SK-N-SH (cell line): Measurements from ENCODE around the gene GSTM1. TPM values are rescaled to one million over a fixed set of nuclear protein-coding genes. Genes with fewer than 3 reads are reported as not detected.

ENCODE experiments used
- CTCF ChIA-PET: fragments of 300-600, 350-600 bp; formaldehyde crosslinking; extraction: SDS; loops from one replicate; lab custom pipeline; 2021; lab: Yijun Ruan, JAX
- POLR2A ChIA-PET: fragments of 350-600 bp; sonication (Branson Sonifier 250); formaldehyde crosslinking; extraction: SDS; loops from one replicate; lab custom pipeline; 2020; ENCODE audit warnings: antibody characterized with exemption, inconsistent platforms; lab: Yijun Ruan, JAX
- DNase-seq: peaks from one replicate; pipeline ENCODE4 v3.0.0; 2012
- H2AFZ ChIP-seq: fragments of 200-600 bp; sonication (generic); 2 replicates; pipeline ENCODE4 v1.8.1; 2016; ENCODE audit warnings: antibody characterized with exemption, mild to moderate bottlenecking, low read depth
- H3F3A ChIP-seq: fragments of 200-600 bp; sonication (generic); replicated peaks from 2 replicates; pipeline ENCODE3; 2016; ENCODE audit warnings: antibody characterized with exemption, mild to moderate bottlenecking; ENCODE audit not compliant: insufficient read depth
- H3K27ac ChIP-seq, 2 experiments: fragments of 200-500 bp in 1 of 2; fragments of 200-600 bp in 1 of 2; sonication (Bioruptor generic) in 1 of 2; sonication (generic), shearing (Covaris generic) in 1 of 2; 2 replicates each; pipeline versions ENCODE4 v1.5.1 to v1.6.1; 2014 to 2016; ENCODE audit warnings: low read depth in 2 of 2, inconsistent platforms in 1 of 2, low read length in 1 of 2, mild to moderate bottlenecking in 1 of 2, mixed read lengths in 1 of 2
- H3K27me3 ChIP-seq: fragments of 200-600 bp; sonication (generic), shearing (Covaris generic); 2 replicates; pipeline ENCODE4 v1.6.1; 2016; ENCODE audit warnings: mixed run types; ENCODE audit not compliant: insufficient read depth
- H3K36me3 ChIP-seq, 2 experiments: fragments of 200-500 bp in 1 of 2; fragments of 200-600 bp in 1 of 2; sonication (Bioruptor generic) in 1 of 2; sonication (generic) in 1 of 2; replicated peaks in 1 of 2; 2 replicates each; pipeline versions ENCODE3 to v1.5.1; 2014 to 2016; ENCODE audit warnings: low read length in 1 of 2, mild to moderate bottlenecking in 1 of 2; ENCODE audit not compliant: insufficient read depth in 2 of 2, control insufficient read depth in 1 of 2
- H3K4me1 ChIP-seq, 2 experiments: fragments of 200-500 bp in 1 of 2; fragments of 200-600 bp in 1 of 2; sonication (Bioruptor generic) in 1 of 2; sonication (generic), shearing (Covaris generic) in 1 of 2; 2 replicates each; pipeline versions ENCODE4 v1.5.1 to v1.6.1; 2014 to 2016; ENCODE audit warnings: low read depth in 1 of 2, low read length in 1 of 2, mixed run types in 1 of 2; ENCODE audit not compliant: insufficient read depth in 2 of 2, control insufficient read depth in 1 of 2
- H3K4me2 ChIP-seq: fragments of 200-600 bp; sonication (generic), shearing (Covaris generic); 2 replicates; pipeline ENCODE4 v1.6.1; 2017; ENCODE audit warnings: mixed run types
- H3K4me3 ChIP-seq, 2 experiments: fragments of 200-500 bp in 1 of 2; fragments of 200-600 bp in 1 of 2; sonication (Bioruptor generic) in 1 of 2; sonication (generic), shearing (Covaris generic) in 1 of 2; 2 replicates each; pipeline versions ENCODE4 v1.5.1 to v1.8.1; 2014 to 2016; ENCODE audit warnings: low read depth in 2 of 2, inconsistent platforms in 1 of 2, low read length in 1 of 2, mild to moderate bottlenecking in 1 of 2, mixed read lengths in 1 of 2, moderate library complexity in 1 of 2
- H3K79me2 ChIP-seq: fragments of 200-600 bp; sonication (generic); 2 replicates; pipeline ENCODE4 v1.8.1; 2017; ENCODE audit warnings: mild to moderate bottlenecking; ENCODE audit not compliant: insufficient read depth
- H3K9ac ChIP-seq: fragments of 200-600 bp; sonication (generic); 2 replicates; pipeline ENCODE4 v1.6.1; 2017; ENCODE audit warnings: mixed run types
- H3K9me2 ChIP-seq: fragments of 200-600 bp; sonication (generic); 2 replicates; pipeline ENCODE4 v1.6.1; 2017; ENCODE audit warnings: mixed run types
- H3K9me3 ChIP-seq: fragments of 200-600 bp; sonication (generic); 2 replicates; pipeline ENCODE4 v1.6.1; 2017; ENCODE audit warnings: mixed run types, mild to moderate bottlenecking, moderate library complexity
- H4K20me1 ChIP-seq: fragments of 200-600 bp; sonication (generic); 2 replicates; pipeline ENCODE4 v1.6.1; 2017; ENCODE audit warnings: mild to moderate bottlenecking, mixed run types; ENCODE audit not compliant: insufficient read depth
- CHD2 ChIP-seq: fragments of 150-350 bp; IDR thresholded peaks from 2 replicates; pipeline ENCODE4 v1.6.1; 2018; ENCODE audit warnings: low read length; ENCODE audit not compliant: partially characterized antibody
- ELF1 ChIP-seq: IDR thresholded peaks from 2 replicates; pipeline ENCODE4 v1.4.0; 2012
- FOSL2 ChIP-seq: IDR thresholded peaks from 2 replicates; pipeline ENCODE4 v1.4.0; 2012; ENCODE audit warnings: low read depth, mild to moderate bottlenecking, moderate library complexity, borderline replicate concordance
- IRF3 ChIP-seq: fragments of 150-350 bp; IDR thresholded peaks from 2 replicates; pipeline ENCODE4 v1.6.1; 2016; ENCODE audit warnings: mild to moderate bottlenecking, low read depth, low read length
- MAX ChIP-seq: IDR thresholded peaks from 2 replicates; pipeline ENCODE4 v1.4.0; 2012; ENCODE audit warnings: low read depth
- RAD21 ChIP-seq: IDR thresholded peaks from 2 replicates; pipeline ENCODE4 v1.6.1; 2012; ENCODE audit warnings: mild to moderate bottlenecking, low read length
- RCOR1 ChIP-seq: fragments of 150-350 bp; IDR thresholded peaks from 2 replicates; pipeline ENCODE4 v1.6.1; 2017; ENCODE audit warnings: antibody characterized with exemption, low read length
- REST ChIP-seq: IDR thresholded peaks from 2 replicates; pipeline ENCODE4 v1.6.1; 2012; ENCODE audit warnings: mild to moderate bottlenecking, low read depth, low read length, moderate library complexity
- RFX5 ChIP-seq: IDR thresholded peaks from 2 replicates; pipeline ENCODE4 v1.6.1; 2012; ENCODE audit warnings: mild to moderate bottlenecking, improper control_type of control experiment, low read length
- TAF1 ChIP-seq: IDR thresholded peaks from 2 replicates; pipeline ENCODE4 v1.6.1; 2012; ENCODE audit warnings: low read depth, mild to moderate bottlenecking, low read length, moderate library complexity, borderline replicate concordance
- TEAD4 ChIP-seq: IDR thresholded peaks from 2 replicates; pipeline ENCODE4 v1.4.0; 2012; ENCODE audit warnings: mild to moderate bottlenecking, borderline replicate concordance; ENCODE audit not compliant: insufficient read depth
- whole genome bisulfite sequencing: methylation state at CpG from one replicate; pipeline ENCODE4 v1.1.6; 2017; ENCODE audit warnings: low lambda C conversion rate; 5-methylcytosine and 5-hydroxymethylcytosine counted together
- polyA plus RNA-seq, 3 experiments: library from polyadenylated mRNA; depleted of rRNA; stranded (reverse); fragments of >200 nt; gene quantifications; 2 replicates each; pipeline ENCODE4 v1.2.3, GENCODE V29; 2012
- TF ChIP-seq, protein P1 (sequence below): IDR thresholded peaks from 2 replicates; pipeline ENCODE4 v1.4.0; 2012; ENCODE audit warnings: low read depth, borderline replicate concordance

Gene GSTM1
- polyA plus RNA-seq, 1 of the 3 experiments (the other 2 are of a cell fraction) = not detected

- Histone ChIP-seq H3K4me3 (peak within 1 kb of the TSS; percentile 36 to 61), H3K27ac (no peak within 1 kb of the TSS), H3K4me1 (peaks cover 7% of the 10 kb centered on the region in 2 experiments; a peak in 2 of 4 replicates), H3K9ac (peak within 1 kb of the TSS; percentile 49), H4K20me1 (no peaks in the 10 kb centered on the region), H3K4me2 (peak within 1 kb of the TSS; percentile 92), H3K27me3 (no peaks in the 10 kb centered on the region), H2AFZ (peak within 1 kb of the TSS; percentile 82; the same call in 1 of the 2 replicates), H3F3A (no peaks in the 10 kb centered on the region), H3K79me2 (no peaks in the 10 kb centered on the region), H3K36me3 (no peaks in the 10 kb centered on the region), H3K9me2 (no peaks in the 10 kb centered on the region), H3K9me3 (no peaks in the 10 kb centered on the region)
- 0 out of 2 replicates have a peak, but pooled peaks have one; percentile 13 for TF ChIP-seq TAF1
- TF ChIP-seq IRF3 = no peak
- TF ChIP-seq TEAD4 = no peak
- 0 out of 2 replicates have a peak, but pooled peaks have one; percentile 10 for TF ChIP-seq RFX5
- TF ChIP-seq CHD2 = no peak
- no peak for TF ChIP-seq MAX
- no peak for TF ChIP-seq FOSL2
- TF ChIP-seq ELF1 = no peak
- no peak for TF ChIP-seq RAD21
- TF ChIP-seq, protein P1, sequence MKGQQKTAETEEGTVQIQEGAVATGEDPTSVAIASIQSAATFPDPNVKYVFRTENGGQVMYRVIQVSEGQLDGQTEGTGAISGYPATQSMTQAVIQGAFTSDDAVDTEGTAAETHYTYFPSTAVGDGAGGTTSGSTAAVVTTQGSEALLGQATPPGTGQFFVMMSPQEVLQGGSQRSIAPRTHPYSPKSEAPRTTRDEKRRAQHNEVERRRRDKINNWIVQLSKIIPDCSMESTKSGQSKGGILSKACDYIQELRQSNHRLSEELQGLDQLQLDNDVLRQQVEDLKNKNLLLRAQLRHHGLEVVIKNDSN = peak; percentile 43; the same call in 1 of the 2 replicates
- TF ChIP-seq RCOR1 = no peak
- TF ChIP-seq REST = no peak
- WGBS = 16% methylated on average over 20 of the region's 22 CpGs
- POLR2A ChIA-PET = interaction anchor here (0.9 kb wide), 1 partner anchor 119 kb away, joined by 3 read pairs; the partner anchor contains the start of gene GNAI3
- peak; percentile 96 for DNase-seq
- CTCF ChIA-PET = interaction anchor here (0.6 to 5.2 kb wide), 6 partner anchors 9 to 135 kb away, joined by 3 to 27 read pairs (median 6); no protein-coding TSS in a partner anchor
Measured at GRCh38 chr1:109667452-109668122, 20.0 kb upstream of the GSTM1 start, which contains the start of gene GSTM2. GSTM2 (plus strand) TSS chr1:109668057; CDS start chr1:109668116, 59 bp downstream.
